GM18520 (cell line): ENCODE measurements around the gene DYRK1B.

ENCODE experiments used
- ATAC-seq: cut with Tn5 transposase; IDR thresholded peaks from one replicate; pipeline ENCODE4 v1.9.1; 2021; ENCODE audit not compliant: unreplicated experiment

DYRK1B gene

GRCh38 chr19:39864118-39864517, 30.2 kb upstream of the DYRK1B start:
- ATAC-seq, result no peak

GRCh38 chr19:39858541-39858940, 24.6 kb upstream of the DYRK1B start:
- no peak for ATAC-seq

- ATAC-seq, result no peak
Measured at GRCh38 chr19:39852882-39853281, 18.9 kb upstream of the DYRK1B start.

DNA sequence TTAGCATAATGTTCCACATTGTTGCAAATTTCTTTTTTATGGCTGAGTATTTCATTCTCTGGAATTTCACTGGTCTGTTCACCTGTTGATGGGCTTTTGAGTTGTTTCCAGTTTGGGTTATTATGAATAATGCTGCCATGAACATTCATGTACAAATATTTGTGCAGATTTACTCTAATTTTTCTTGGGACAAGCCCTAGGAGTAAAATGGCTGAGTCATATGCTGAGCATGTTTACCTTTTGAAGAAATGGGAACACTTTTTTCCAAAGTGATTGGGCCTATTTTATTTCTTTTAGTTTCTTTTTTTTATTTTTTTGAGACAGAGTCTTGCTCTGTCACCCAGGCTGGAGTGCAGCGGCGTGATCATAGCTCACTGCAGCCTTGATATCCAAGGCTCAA, 16.9 kb upstream of the DYRK1B start:
- no peak for ATAC-seq

GRCh38 chr19:39848392-39848791, 14.4 kb upstream of the DYRK1B start:
- no peak for ATAC-seq

DNA sequence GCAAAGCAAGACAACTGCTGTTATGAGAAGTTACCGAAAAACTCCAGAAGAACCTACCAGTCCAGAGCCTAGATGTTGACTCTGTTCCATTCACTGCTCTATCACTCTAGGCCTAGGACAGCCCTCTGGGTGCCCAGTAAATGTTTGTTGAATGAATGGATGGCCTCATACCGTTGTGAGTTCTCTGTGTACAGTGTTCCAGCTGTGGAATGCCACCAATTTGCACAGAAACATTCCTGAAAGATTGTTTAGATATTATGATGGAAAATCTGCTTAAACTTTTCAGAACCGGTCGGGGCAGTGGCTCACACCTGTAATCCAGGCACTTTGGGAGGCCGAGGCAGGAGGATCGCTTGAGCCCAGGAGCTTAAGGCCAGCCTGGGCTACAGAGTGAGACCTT, 13.6 kb upstream of the DYRK1B start:
- ATAC-seq, result no peak

- ATAC-seq, result no peak
Measured at GRCh38 chr19:39846678-39847486, 12.9 kb upstream of the DYRK1B start.

- peak; percentile 75 for ATAC-seq
Measured at GRCh38 chr19:39845933-39846677, 12.1 kb upstream of the DYRK1B start, which contains the start of gene FBL. Gene FBL (minus strand): TSS chr19:39846379. CDS start chr19:39846300, 79 bp downstream.

DNA sequence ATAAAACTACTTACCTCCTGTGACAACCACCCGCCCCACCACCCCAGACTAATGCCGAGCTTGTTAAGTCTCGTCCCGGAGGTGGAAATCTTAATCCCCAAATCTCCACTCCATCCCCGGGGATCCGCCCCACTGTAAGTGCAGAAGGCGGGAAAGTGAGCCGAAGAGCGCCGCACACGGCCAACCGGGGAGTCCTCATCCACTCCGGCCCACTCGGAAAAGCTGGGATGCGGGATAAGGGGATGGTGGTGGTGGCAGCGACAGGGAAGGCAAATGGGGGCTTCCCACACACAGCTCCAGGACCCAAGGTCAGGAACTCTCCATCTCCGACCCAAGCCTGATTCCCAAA, 11.6 kb upstream of the DYRK1B start:
- no peak for ATAC-seq

DNA sequence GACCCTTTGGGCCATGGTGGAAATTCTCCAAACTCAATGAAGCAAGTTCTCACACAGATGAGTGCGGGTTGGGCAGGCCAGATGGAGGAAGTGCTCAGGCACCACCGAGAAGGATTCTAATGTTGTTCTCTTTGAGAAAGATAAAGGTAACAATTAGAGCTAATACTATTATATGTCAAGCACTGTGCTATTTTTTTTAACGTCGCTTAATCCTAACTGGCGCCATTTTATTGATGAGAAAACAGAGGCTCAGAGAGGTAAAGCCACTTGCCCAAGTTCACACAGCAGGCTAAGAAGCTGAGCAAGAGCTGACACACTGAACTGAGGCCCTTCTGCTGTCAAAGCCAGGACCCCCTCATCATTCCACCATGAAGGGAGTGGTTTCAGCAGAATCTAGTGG, 11.2 kb upstream of the DYRK1B start:
- ATAC-seq, result no peak

DNA sequence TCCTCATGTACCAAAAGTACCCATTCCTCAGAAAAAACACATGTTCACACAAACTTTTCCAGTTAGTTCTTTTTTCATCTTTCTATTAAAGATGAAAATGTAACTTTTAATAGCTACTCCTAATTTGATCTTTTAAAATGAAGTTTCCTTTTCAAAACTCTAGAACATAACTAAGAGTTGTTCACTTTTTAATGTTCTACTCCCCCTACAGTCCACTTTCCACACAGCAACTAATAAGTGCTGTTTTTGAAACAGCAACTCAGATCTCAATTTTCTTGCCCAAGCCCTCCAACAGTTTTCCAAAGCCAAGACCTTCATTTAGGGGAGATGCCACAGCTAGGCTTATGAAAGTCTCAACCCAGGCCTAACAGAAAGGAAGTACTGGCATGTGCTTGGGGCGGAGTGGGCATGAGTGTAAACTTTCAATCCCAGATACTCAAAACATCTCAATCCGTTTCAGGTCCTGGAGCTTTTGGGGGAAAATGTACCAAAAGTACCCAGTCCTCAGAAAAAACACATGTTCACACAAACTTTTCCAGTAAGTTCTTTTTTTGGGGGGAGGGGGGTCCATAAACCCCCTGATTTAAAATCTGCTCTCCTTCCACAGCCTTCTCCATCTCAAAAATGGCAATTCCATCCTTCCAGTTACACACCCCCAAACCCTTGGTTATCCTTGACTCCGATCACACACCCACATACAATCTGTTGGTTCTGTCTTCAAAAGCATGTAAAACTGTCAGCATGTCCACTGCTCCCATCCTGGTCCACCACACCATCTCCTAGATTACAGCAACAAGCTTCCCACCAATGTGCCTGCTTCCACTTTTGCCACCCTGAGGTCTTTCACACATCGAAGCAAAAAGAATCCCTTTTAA, 10.2 kb upstream of the DYRK1B start:
- no peak for ATAC-seq

- ATAC-seq, result no peak
Measured at GRCh38 chr19:39842693-39843435, 8.9 kb upstream of the DYRK1B start.

GRCh38 chr19:39841041-39841440, 7.1 kb upstream of the DYRK1B start:
- no peak for ATAC-seq

- no peak for ATAC-seq
Measured at GRCh38 chr19:39840492-39840891, 6.5 kb upstream of the DYRK1B start.

GRCh38 chr19:39839678-39840327, 5.8 kb upstream of the DYRK1B start:
- no peak for ATAC-seq

DNA sequence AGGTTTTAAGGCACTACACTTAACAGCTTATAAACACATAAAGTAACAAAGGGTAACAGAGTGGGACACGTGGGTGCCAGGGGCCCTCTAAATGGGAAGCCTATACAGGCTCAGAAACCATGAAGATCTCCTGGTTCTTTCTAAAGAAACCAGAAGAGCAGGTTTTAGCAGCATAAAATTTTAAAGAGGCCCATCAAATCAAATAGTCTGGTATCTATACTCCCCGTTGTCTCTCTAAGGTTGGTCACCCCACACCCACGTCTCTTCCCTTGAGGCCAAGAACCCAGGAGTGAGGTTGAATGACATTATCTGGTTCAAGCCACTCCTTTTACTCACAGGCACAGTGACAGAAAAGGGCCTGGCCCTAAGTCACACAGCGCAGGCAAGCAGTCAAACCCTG, 4.6 kb upstream of the DYRK1B start:
- ATAC-seq, result no peak

DNA sequence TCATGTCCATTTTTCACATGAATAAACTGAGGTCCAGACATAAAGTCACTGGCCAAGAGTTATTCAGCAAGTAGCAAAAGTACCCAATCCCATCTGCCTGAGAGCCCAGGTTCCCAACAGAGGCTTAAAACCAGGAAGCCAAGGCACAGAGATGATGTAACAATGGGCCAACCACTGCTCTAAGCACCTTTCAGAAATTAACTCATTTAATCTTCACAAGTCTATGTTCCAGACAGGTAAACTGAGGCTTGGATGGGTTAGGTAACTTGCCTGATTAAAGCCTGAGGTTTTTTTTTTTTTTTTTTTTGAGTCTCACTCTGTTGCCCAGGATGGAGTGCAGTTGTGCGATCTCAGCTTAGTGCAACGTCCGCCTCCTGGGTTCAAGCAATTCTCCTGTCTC, 4.0 kb upstream of the DYRK1B start:
- no peak for ATAC-seq

GRCh38 chr19:39834287-39834841, 402 bp upstream of the DYRK1B start:
- ATAC-seq, result peak; percentile 28

GRCh38 chr19:39833160-39833463, 850 bp downstream of the DYRK1B start:
- ATAC-seq, result peak; percentile 1
